GM12891 (cell line): ENCODE data around the gene FOS.

ENCODE experiments used
- PAX5 ChIP-seq: IDR thresholded peaks from 2 replicates; pipeline ENCODE4 v1.6.1; 2011; ENCODE audit warnings: low read length, moderate library complexity, mild to moderate bottlenecking; ENCODE audit not compliant: insufficient read depth, severe bottlenecking
- POLR2A ChIP-seq: IDR thresholded peaks from 2 replicates; pipeline ENCODE4 v1.6.1; 2011; ENCODE audit warnings: low read depth, low read length, control low read depth
- POLR2AphosphoS5 ChIP-seq: IDR thresholded peaks from 2 replicates; pipeline ENCODE4 v1.6.1; 2011; ENCODE audit warnings: low read depth, low read length, control low read depth
- TAF1 ChIP-seq: IDR thresholded peaks from 2 replicates; pipeline ENCODE4 v1.6.1; 2011; ENCODE audit warnings: low read depth, low read length, control low read depth

GRCh38 chr14:75319021-75319420, 40.4 kb downstream of the FOS start:
- TF ChIP-seq POLR2AphosphoS5 = no peak
- no peak for TF ChIP-seq POLR2A
- TF ChIP-seq TAF1 = no peak
- no peak for TF ChIP-seq PAX5
